WTC11 (cell line): ENCODE measurements around the gene HDAC5.

Experiments
- ATF2 ChIP-seq: sonication (generic); formaldehyde crosslinking; IDR thresholded peaks from 2 replicates; pipeline ENCODE4 v1.8.1; 2022; ENCODE audit warnings: low read depth, missing genetic modification reagents, borderline replicate concordance
- CTCF ChIP-seq: fragments of 200-600 bp; IDR thresholded peaks from 2 replicates; pipeline ENCODE4 v1.8.0; 2022; ENCODE audit warnings: antibody characterized with exemption
- FOXJ3 ChIP-seq: sonication (generic); formaldehyde crosslinking; IDR thresholded peaks from 2 replicates; pipeline ENCODE4 v1.9.0; 2021; ENCODE audit warnings: missing genetic modification reagents, mild to moderate bottlenecking, borderline replicate concordance
- PREB ChIP-seq: sonication (generic); formaldehyde crosslinking; IDR thresholded peaks from 2 replicates; pipeline ENCODE4 v1.8.1; 2022; ENCODE audit warnings: mild to moderate bottlenecking, missing genetic modification reagents, moderate library complexity, borderline replicate concordance
- USF2 ChIP-seq: sonication (generic); formaldehyde crosslinking; IDR thresholded peaks from 2 replicates; pipeline ENCODE4 v1.8.1; 2023; ENCODE audit warnings: mild to moderate bottlenecking, missing genetic modification reagents, moderate library complexity
- ZNF512 ChIP-seq: sonication (generic); formaldehyde crosslinking; IDR thresholded peaks from 2 replicates; pipeline ENCODE4 v1.8.1; 2022; ENCODE audit warnings: missing genetic modification reagents, borderline replicate concordance

GRCh38 chr17:44044071-44044470, 79.4 kb downstream of the HDAC5 start:
- no peak for TF ChIP-seq ATF2 (CRISPR knock-in tag)
- no peak for TF ChIP-seq ZNF512 (CRISPR knock-in tag)
- TF ChIP-seq FOXJ3 = no peak
- TF ChIP-seq CTCF = no peak
- TF ChIP-seq PREB (CRISPR knock-in tag) = no peak
- no peak for TF ChIP-seq USF2
